Epithelial cell of alveolus of lung (primary cell): ENCODE results near the gene ANKRD17. TPM values are rescaled to one million over a fixed set of nuclear protein-coding genes. Genes with fewer than 3 reads are reported as not detected.

Source experiments
- total RNA-seq: library from RNA; depleted of rRNA; stranded (reverse); fragments of >200 nt; gene quantifications from 2 replicates; pipeline ENCODE4 v1.2.1, GENCODE V29; 2015

ANKRD17 gene
- total RNA-seq, result 31.9 and 37.5 TPM in 2 replicates

GRCh38 chr4:73258686-73259570 lies at the start of gene ANKRD17:
Gene ANKRD17, minus strand, starts transcription at chr4:73258798. Its CDS starts 130 bp downstream, at chr4:73258668.

GRCh38 chr4:73069338-73070073 lies 189.1 kb downstream of the ANKRD17 start, which contains the start of gene COX18:
Gene COX18, minus strand, starts transcription at chr4:73069716. Its CDS starts 67 bp downstream, at chr4:73069649.

Other genes starting within 250 kb of the ANKRD17 start
- gene COX18, start 189.1 kb downstream of the ANKRD17 start, total RNA-seq, result 28.6 and 33.0 TPM in 2 replicates
- 0.39 and 1.1 TPM in 2 replicates for gene ALB, start 145.5 kb upstream of the ANKRD17 start, total RNA-seq
- gene AFP, start 177.4 kb upstream of the ANKRD17 start, total RNA-seq, result 0.13 TPM in 1 of 2 replicates, not detected in the other
- not detected in 2 replicates for gene AFM, start 222.9 kb upstream of the ANKRD17 start, total RNA-seq